Panc1 (cell line): Measurements from ENCODE around the gene GNPNAT1. TPM values are rescaled to one million over a fixed set of nuclear protein-coding genes. Genes with fewer than 3 reads are reported as not detected.
"Not testable (repeated sequence)": the region's sequence is repeated elsewhere in the genome, so short reads cannot be mapped to it uniquely, and the experiment has no call there.

Source experiments
- ATAC-seq: fragments of 200-7000 bp; cut with Tn5 transposase; 2 replicates; pipeline ENCODE4 v1.9.1; 2020; ENCODE audit warnings: mild to moderate bottlenecking, moderate library complexity
- BruUV-seq: library from RNA; stranded (reverse); fragments of 400-500 nt; replicated peaks from 2 replicates; lab custom pipeline; 2021; lab: Mats Ljungman, UMichigan
- CTCF ChIA-PET: fragments of 300-600 bp; sonication (Branson Sonifier 250); formaldehyde crosslinking; loops from one replicate; lab custom pipeline; 2022; ENCODE audit warnings: antibody characterized with exemption; lab: Charles Lee
- POLR2A ChIA-PET: fragments of 300-600 bp; sonication (Branson Sonifier 250); formaldehyde crosslinking; loops from one replicate; lab custom pipeline; 2022; ENCODE audit warnings: antibody characterized with exemption; lab: Charles Lee
- DNase-seq: peaks from one replicate; pipeline ENCODE4 v3.0.0-alpha.2; 2010; ENCODE audit warnings: low read depth, low spot score
- H3K27ac ChIP-seq: 2 replicates; pipeline ENCODE4 v1.5.1; 2011; ENCODE audit warnings: mild to moderate bottlenecking, low read length, inconsistent platforms
- H3K27me3 ChIP-seq: fragments of 200-500 bp; sonication (Bioruptor generic); 2 replicates; pipeline ENCODE4 v1.6.0; 2014; ENCODE audit warnings: low read length, inconsistent platforms; ENCODE audit not compliant: control insufficient read depth, insufficient read depth
- H3K36me3 ChIP-seq: fragments of 200-500 bp; sonication (Bioruptor generic); 2 replicates; pipeline ENCODE4 v1.5.1; 2014; ENCODE audit warnings: inconsistent platforms, mild to moderate bottlenecking, low read length, moderate library complexity; ENCODE audit not compliant: control insufficient read depth, insufficient read depth
- H3K4me1 ChIP-seq: 2 replicates; pipeline ENCODE4 v1.5.1; 2011; ENCODE audit warnings: inconsistent platforms, mild to moderate bottlenecking, low read length, moderate library complexity; ENCODE audit not compliant: control insufficient read depth, insufficient read depth
- H3K4me3 ChIP-seq, 2 experiments: 2 replicates each; pipeline ENCODE4 v1.5.1; 2011 to 2012; ENCODE audit warnings: low read depth in 2 of 2, low read length in 2 of 2, mild to moderate bottlenecking in 2 of 2, inconsistent platforms in 1 of 2, moderate library complexity in 1 of 2
- H3K9me3 ChIP-seq: fragments of 200-500 bp; sonication (Bioruptor generic); 2 replicates; pipeline ENCODE4 v1.5.1; 2014; ENCODE audit warnings: low read depth, mild to moderate bottlenecking, inconsistent platforms, low read length, moderate library complexity; ENCODE audit not compliant: control insufficient read depth, insufficient read depth
- POLR2AphosphoS5 ChIP-seq: IDR thresholded peaks from 2 replicates; pipeline ENCODE4 v1.6.1; 2012; ENCODE audit warnings: mild to moderate bottlenecking, low read depth, low read length, moderate library complexity
- SIN3A ChIP-seq: IDR thresholded peaks from 2 replicates; pipeline ENCODE4 v1.6.1; 2012; ENCODE audit warnings: low read depth, mild to moderate bottlenecking, low read length, moderate library complexity, borderline replicate concordance; ENCODE audit not compliant: insufficient read depth
- TCF7L2 ChIP-seq: IDR thresholded peaks from 2 replicates; pipeline ENCODE4 v1.6.1; 2011; ENCODE audit warnings: mild to moderate bottlenecking, low read depth, low read length, inconsistent platforms
- in situ Hi-C: cut with HindIII; loops from 2 replicates; pipeline ENCODE4 v1.10.0; 2016; ENCODE audit warnings: low sequenced_read_pairs, low pct_unique_long_range_greater_than_20kb
- intact Hi-C: fragments of 100-400 bp; cut with micrococcal nuclease; formaldehyde crosslinking; loops from one replicate; pipeline ENCODE4 v1.10.0; 2022; ENCODE audit not compliant: unreplicated experiment
- total RNA-seq: library from RNA; stranded (reverse); gene quantifications from one replicate; pipeline ENCODE4 v1.2.1, GENCODE V29; 2021; ENCODE audit not compliant: unreplicated experiment
- TF ChIP-seq, protein P1 (sequence below): fragments of 450-650 bp; IDR thresholded peaks from 2 replicates; pipeline ENCODE4 v1.5.1; 2017; ENCODE audit warnings: mild to moderate bottlenecking
- TF ChIP-seq, protein P2 (sequence below), 2 experiments: IDR thresholded peaks; 2 replicates each; pipeline ENCODE4 v1.6.1; 2011 to 2012; ENCODE audit warnings: low read depth in 2 of 2, control low read depth in 1 of 2, low read length in 1 of 2, mild to moderate bottlenecking in 1 of 2, moderate library complexity in 1 of 2; ENCODE audit not compliant: insufficient read depth in 1 of 2

Gene GNPNAT1
- total RNA-seq, 1 experiment from 2014 or later: 22.2 TPM

DNA sequence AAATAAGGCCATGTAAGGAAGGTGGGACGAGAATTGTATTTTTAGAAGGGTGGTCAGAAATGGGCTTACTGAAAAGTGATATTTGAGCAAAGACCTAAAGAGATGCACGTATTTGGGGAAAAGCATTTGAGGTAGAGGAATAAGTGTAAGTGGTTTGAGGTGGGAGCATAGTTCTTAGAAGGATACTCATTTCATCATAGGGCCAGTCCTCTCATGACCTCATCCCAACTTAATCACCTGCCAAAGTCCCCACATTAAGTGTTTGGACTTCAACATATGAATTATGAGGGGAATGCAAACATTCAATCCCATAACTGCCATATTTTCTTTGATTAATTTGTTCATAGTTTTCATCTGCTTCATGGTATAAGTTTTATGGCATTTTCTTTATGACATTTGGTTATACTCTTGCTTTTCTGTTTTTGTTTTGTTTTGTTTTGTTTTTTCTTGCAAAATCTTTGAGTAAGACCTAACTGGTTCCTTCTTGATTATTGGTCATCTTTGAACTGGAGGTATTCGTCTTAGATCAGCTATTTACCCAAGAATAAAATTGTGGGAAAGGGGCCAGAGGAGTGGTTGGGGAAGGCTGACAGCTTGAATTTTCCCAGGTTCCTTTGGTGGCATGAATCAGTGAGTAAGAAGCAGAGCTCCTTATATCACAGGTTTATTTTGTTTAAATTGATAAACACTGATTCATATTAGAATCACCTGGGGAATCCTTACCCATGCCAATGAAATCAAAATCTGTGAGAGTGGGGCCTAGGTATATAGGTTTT, 24.2 kb downstream of the GNPNAT1 start:
- no peak overlapping the region for H3K27ac ChIP-seq
- no peaks in the 10 kb centered on the region for H3K4me1 ChIP-seq
- peaks cover 3% of the 10 kb centered on the region; the same call in 1 of the 2 replicates for H3K36me3 ChIP-seq
- H3K4me3 ChIP-seq: no peak overlapping the region
- ChIA-PET POLR2A (no interaction called here), CTCF (no interaction called here)
- no peaks in the 10 kb centered on the region for H3K9me3 ChIP-seq
- no peaks in the 10 kb centered on the region for H3K27me3 ChIP-seq
- intact Hi-C loops (no loop called here), in situ Hi-C loops (no loop called here)
- no peak for DNase-seq
- TF ChIP-seq, protein P1, sequence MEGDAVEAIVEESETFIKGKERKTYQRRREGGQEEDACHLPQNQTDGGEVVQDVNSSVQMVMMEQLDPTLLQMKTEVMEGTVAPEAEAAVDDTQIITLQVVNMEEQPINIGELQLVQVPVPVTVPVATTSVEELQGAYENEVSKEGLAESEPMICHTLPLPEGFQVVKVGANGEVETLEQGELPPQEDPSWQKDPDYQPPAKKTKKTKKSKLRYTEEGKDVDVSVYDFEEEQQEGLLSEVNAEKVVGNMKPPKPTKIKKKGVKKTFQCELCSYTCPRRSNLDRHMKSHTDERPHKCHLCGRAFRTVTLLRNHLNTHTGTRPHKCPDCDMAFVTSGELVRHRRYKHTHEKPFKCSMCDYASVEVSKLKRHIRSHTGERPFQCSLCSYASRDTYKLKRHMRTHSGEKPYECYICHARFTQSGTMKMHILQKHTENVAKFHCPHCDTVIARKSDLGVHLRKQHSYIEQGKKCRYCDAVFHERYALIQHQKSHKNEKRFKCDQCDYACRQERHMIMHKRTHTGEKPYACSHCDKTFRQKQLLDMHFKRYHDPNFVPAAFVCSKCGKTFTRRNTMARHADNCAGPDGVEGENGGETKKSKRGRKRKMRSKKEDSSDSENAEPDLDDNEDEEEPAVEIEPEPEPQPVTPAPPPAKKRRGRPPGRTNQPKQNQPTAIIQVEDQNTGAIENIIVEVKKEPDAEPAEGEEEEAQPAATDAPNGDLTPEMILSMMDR: no peak
- no peak for TF ChIP-seq SIN3A
- no peak for TF ChIP-seq TCF7L2
- TF ChIP-seq POLR2AphosphoS5: no peak
- TF ChIP-seq, protein P2, sequence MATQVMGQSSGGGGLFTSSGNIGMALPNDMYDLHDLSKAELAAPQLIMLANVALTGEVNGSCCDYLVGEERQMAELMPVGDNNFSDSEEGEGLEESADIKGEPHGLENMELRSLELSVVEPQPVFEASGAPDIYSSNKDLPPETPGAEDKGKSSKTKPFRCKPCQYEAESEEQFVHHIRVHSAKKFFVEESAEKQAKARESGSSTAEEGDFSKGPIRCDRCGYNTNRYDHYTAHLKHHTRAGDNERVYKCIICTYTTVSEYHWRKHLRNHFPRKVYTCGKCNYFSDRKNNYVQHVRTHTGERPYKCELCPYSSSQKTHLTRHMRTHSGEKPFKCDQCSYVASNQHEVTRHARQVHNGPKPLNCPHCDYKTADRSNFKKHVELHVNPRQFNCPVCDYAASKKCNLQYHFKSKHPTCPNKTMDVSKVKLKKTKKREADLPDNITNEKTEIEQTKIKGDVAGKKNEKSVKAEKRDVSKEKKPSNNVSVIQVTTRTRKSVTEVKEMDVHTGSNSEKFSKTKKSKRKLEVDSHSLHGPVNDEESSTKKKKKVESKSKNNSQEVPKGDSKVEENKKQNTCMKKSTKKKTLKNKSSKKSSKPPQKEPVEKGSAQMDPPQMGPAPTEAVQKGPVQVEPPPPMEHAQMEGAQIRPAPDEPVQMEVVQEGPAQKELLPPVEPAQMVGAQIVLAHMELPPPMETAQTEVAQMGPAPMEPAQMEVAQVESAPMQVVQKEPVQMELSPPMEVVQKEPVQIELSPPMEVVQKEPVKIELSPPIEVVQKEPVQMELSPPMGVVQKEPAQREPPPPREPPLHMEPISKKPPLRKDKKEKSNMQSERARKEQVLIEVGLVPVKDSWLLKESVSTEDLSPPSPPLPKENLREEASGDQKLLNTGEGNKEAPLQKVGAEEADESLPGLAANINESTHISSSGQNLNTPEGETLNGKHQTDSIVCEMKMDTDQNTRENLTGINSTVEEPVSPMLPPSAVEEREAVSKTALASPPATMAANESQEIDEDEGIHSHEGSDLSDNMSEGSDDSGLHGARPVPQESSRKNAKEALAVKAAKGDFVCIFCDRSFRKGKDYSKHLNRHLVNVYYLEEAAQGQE (IDR thresholded peaks at IDR 0.05; ENCODE audit: insufficient read depth in 1 of 2, low read depth in 2 of 2, low read length in 1 of 2): no peak
- ATAC-seq: no peak
- no TSS peak for BruUV-seq

DNA sequence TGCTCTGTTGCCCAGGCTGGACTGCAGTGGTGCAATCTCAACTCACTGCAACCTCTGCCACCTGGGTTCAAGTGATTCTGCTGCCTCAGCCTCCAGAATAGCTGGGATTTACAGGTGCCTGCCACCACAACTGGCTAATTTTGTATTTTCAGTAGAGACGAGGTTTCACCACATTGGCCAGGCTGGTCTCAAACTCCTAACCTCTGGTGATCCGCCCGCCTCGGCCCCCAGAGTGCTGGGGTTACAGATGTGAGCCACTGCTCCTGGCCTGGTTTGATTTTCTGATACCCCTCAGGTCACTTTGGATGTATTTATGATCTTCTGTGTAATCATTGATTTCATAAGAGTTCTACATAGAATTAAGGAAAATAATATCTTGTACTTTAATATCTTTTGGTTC, 28.5 kb downstream of the GNPNAT1 start:
- H3K4me3 ChIP-seq, ATAC-seq, H3K4me1 ChIP-seq, POLR2A ChIA-PET, CTCF ChIA-PET, in situ Hi-C loops, H3K27me3 ChIP-seq, intact Hi-C loops, H3K27ac ChIP-seq, DNase-seq, BruUV-seq, H3K9me3 ChIP-seq, H3K36me3 ChIP-seq: not testable (repeated sequence)

DNA sequence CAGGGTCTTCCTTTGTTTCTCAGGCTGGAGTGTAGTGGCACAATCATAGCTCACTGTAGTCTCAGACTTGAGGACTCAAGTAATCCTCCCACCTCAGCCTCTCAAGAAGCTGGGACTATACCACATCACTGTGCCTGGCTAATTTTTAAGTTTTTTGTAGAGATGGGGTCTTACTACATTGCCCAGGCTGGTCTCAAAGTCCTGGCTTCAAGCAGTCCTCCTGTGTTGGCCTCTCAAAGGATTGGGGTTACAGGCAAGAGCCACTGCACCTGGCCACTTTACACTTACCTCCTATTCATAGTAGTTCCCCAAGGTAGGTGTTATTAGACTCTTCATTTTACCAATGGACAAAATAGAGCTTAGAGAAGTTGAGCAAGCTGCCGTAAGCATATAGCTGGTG, 32.3 kb downstream of the GNPNAT1 start:
- intact Hi-C loops (no loop called here), in situ Hi-C loops (no loop called here)
- no peaks in the 10 kb centered on the region for H3K4me1 ChIP-seq
- BruUV-seq: no TSS peak
- CTCF ChIA-PET: interaction anchor here (0.6 kb wide), 1 partner anchor 48 kb away, joined by 3 read pairs; no protein-coding TSS in a partner anchor
- H3K9me3 ChIP-seq: no peaks in the 10 kb centered on the region
- POLR2A ChIA-PET: no interaction called here
- DNase-seq (no peak), ATAC-seq (no peak)
- no peak overlapping the region for H3K4me3 ChIP-seq
- H3K36me3 ChIP-seq: no peaks in the 10 kb centered on the region; the same call in 1 of the 2 replicates
- TF ChIP-seq SIN3A: no peak
- TF ChIP-seq, protein P1: no peak
- TF ChIP-seq TCF7L2: no peak
- TF ChIP-seq, protein P2 (IDR thresholded peaks at IDR 0.05; ENCODE audit: insufficient read depth in 1 of 2, low read depth in 2 of 2, low read length in 1 of 2): no peak
- no peak for TF ChIP-seq POLR2AphosphoS5
- no peak overlapping the region for H3K27ac ChIP-seq
- no peaks in the 10 kb centered on the region for H3K27me3 ChIP-seq
